IMR-90 (cell line): ENCODE data around the gene ADGRL3. TPM values are rescaled to one million over a fixed set of nuclear protein-coding genes. Genes with fewer than 3 reads are reported as not detected.

Source experiments
- ATAC-seq: fragments of 200-7000 bp; cut with Tn5 transposase; 2 replicates; pipeline ENCODE4 v1.9.1; 2020; ENCODE audit warnings: low read depth, mild to moderate bottlenecking, moderate library complexity
- BruUV-seq: library from RNA; stranded (reverse); fragments of 400-500 nt; replicated peaks from 2 replicates; lab custom pipeline; 2021; lab: Mats Ljungman, UMichigan
- CTCF ChIA-PET: fragments of 300-600 bp; formaldehyde crosslinking; extraction: SDS; loops from one replicate; lab custom pipeline; 2021; ENCODE audit warnings: antibody characterized with exemption; lab: Yijun Ruan, JAX
- POLR2A ChIA-PET: fragments of 300-600 bp; sonication (Branson Sonifier 250); formaldehyde crosslinking; loops from one replicate; lab custom pipeline; 2022; ENCODE audit warnings: antibody characterized with exemption; ENCODE audit not compliant: unreplicated experiment; lab: Charles Lee
- DNase-seq: peaks from one replicate; pipeline ENCODE4 v3.0.0; 2013
- H2AFZ ChIP-seq: replicated peaks from 2 replicates; pipeline ENCODE3; 2013; ENCODE audit warnings: low read length, mild to moderate bottlenecking; ENCODE audit not compliant: poor library complexity
- H2AK5ac ChIP-seq: 2 replicates; pipeline ENCODE4 v1.6.1; 2013; ENCODE audit warnings: low read depth, low read length, inconsistent platforms
- H2AK9ac ChIP-seq: replicated peaks from 2 replicates; pipeline ENCODE3; 2013; ENCODE audit warnings: mild to moderate bottlenecking, low read depth, low read length, moderate library complexity; ENCODE audit not compliant: poor library complexity
- H2BK120ac ChIP-seq: 2 replicates; pipeline ENCODE4 v1.6.1; 2013; ENCODE audit warnings: low read depth, low read length, inconsistent platforms
- H2BK15ac ChIP-seq: 3 replicates; pipeline ENCODE4 v1.6.1; 2013; ENCODE audit warnings: low read depth, low read length, inconsistent platforms
- H2BK20ac ChIP-seq: 2 replicates; pipeline ENCODE4 v1.6.1; 2013; ENCODE audit warnings: low read depth, mild to moderate bottlenecking, inconsistent platforms, low read length, moderate library complexity
- H2BK5ac ChIP-seq: 2 replicates; pipeline ENCODE4 v1.6.1; 2013; ENCODE audit warnings: mild to moderate bottlenecking, low read depth, low read length, inconsistent platforms; ENCODE audit not compliant: poor library complexity, severe bottlenecking
- H3K14ac ChIP-seq: replicated peaks from 2 replicates; pipeline ENCODE4 v1.6.1; 2013; ENCODE audit warnings: low read depth, low read length, inconsistent platforms
- H3K18ac ChIP-seq: 2 replicates; pipeline ENCODE4 v1.6.1; 2013; ENCODE audit warnings: low read depth, low read length, control low read depth
- H3K23ac ChIP-seq: 2 replicates; pipeline ENCODE4 v1.6.1; 2013; ENCODE audit warnings: low read depth, low read length, inconsistent platforms
- H3K27ac ChIP-seq: 2 replicates; pipeline ENCODE4 v1.5.1; 2013; ENCODE audit warnings: mild to moderate bottlenecking, control low read depth, low read length; ENCODE audit not compliant: insufficient read depth
- H3K27me3 ChIP-seq: 2 replicates; pipeline ENCODE4 v1.6.1; 2013; ENCODE audit warnings: low read length; ENCODE audit not compliant: control insufficient read depth, insufficient read depth
- H3K36me3 ChIP-seq: 2 replicates; pipeline ENCODE4 v1.6.1; 2013; ENCODE audit warnings: low read length, mixed read lengths; ENCODE audit not compliant: control insufficient read depth, insufficient read depth
- H3K4ac ChIP-seq: 2 replicates; pipeline ENCODE4 v1.6.1; 2013; ENCODE audit warnings: low read depth, low read length, inconsistent platforms
- H3K4me1 ChIP-seq: 2 replicates; pipeline ENCODE4 v1.6.1; 2013; ENCODE audit warnings: low read length, mixed read lengths; ENCODE audit not compliant: control insufficient read depth, insufficient read depth
- H3K4me2 ChIP-seq: 2 replicates; pipeline ENCODE4 v1.6.1; 2013; ENCODE audit warnings: low read depth, mild to moderate bottlenecking, control low read depth, low read length, moderate library complexity
- H3K4me3 ChIP-seq: 2 replicates; pipeline ENCODE4 v1.5.1; 2013; ENCODE audit warnings: low read depth, mild to moderate bottlenecking, control low read depth, low read length, moderate library complexity; ENCODE audit not compliant: insufficient read depth
- H3K56ac ChIP-seq: 2 replicates; pipeline ENCODE4 v1.6.1; 2013; ENCODE audit warnings: low read length, inconsistent platforms; ENCODE audit not compliant: insufficient read depth; ENCODE audit errors: extremely low read depth
- H3K79me1 ChIP-seq, 2 experiments: 2 replicates each; pipeline ENCODE4 v1.6.1; 2013; ENCODE audit warnings: low read length in 2 of 2, inconsistent platforms in 1 of 2, low read depth in 1 of 2
- H3K9ac ChIP-seq: 2 replicates; pipeline ENCODE4 v1.6.1; 2013; ENCODE audit warnings: low read depth, low read length, control low read depth
- H3K9me1 ChIP-seq: 2 replicates; pipeline ENCODE4 v1.6.1; 2013; ENCODE audit warnings: low read length, inconsistent platforms; ENCODE audit not compliant: insufficient read depth
- H3K9me3 ChIP-seq: 2 replicates; pipeline ENCODE4 v1.6.1; 2013; ENCODE audit warnings: low read length; ENCODE audit not compliant: control insufficient read depth, insufficient read depth
- H4K20me1 ChIP-seq: 2 replicates; pipeline ENCODE4 v1.6.1; 2013; ENCODE audit warnings: low read length, inconsistent platforms; ENCODE audit not compliant: insufficient read depth
- H4K5ac ChIP-seq: 2 replicates; pipeline ENCODE4 v1.6.1; 2013; ENCODE audit warnings: mild to moderate bottlenecking, low read depth, low read length, control low read depth
- H4K8ac ChIP-seq, 2 experiments: 2 replicates each; pipeline ENCODE4 v1.6.1; 2013; ENCODE audit warnings: low read depth in 2 of 2, low read length in 2 of 2, control low read depth in 1 of 2, inconsistent platforms in 1 of 2
- H4K91ac ChIP-seq: 2 replicates; pipeline ENCODE4 v1.6.1; 2013; ENCODE audit warnings: low read depth, low read length, inconsistent platforms; ENCODE audit not compliant: insufficient read depth
- BHLHE40 ChIP-seq: fragments of 150-350 bp; IDR thresholded peaks from 2 replicates; pipeline ENCODE4 v1.6.1; 2016; ENCODE audit warnings: mild to moderate bottlenecking, low read depth, low read length
- CEBPB ChIP-seq: IDR thresholded peaks from 2 replicates; pipeline ENCODE4 v1.6.1; 2012; ENCODE audit warnings: low read depth, low read length, improper control_type of control experiment
- CHD1 ChIP-seq: IDR thresholded peaks from 2 replicates; pipeline ENCODE4 v1.6.1; 2012; ENCODE audit warnings: low read depth, low read length, improper control_type of control experiment
- MAFK ChIP-seq: IDR thresholded peaks from 2 replicates; pipeline ENCODE4 v1.6.1; 2012; ENCODE audit warnings: low read depth, low read length, improper control_type of control experiment
- RAD21 ChIP-seq: IDR thresholded peaks from 2 replicates; pipeline ENCODE4 v1.6.1; 2012; ENCODE audit warnings: low read length, improper control_type of control experiment
- WGBS, 2 experiments: methylation state at CpG; one replicate each; pipeline versions ENCODE4 v1.1.5 to v1.1.7; 2013; ENCODE audit warnings: missing lambda C conversion rate in 2 of 2; ENCODE audit not compliant: insufficient read length in 1 of 2; ENCODE audit errors: extremely low coverage in 2 of 2; 5-methylcytosine and 5-hydroxymethylcytosine counted together
- dilution Hi-C: fragments of 300-500 bp; cut with HindIII; formaldehyde crosslinking; loops from one replicate; pipeline ENCODE4 v1.14.3; 2018; ENCODE audit warnings: low sequenced_read_pairs; ENCODE audit not compliant: unreplicated experiment
- in situ Hi-C: fragments of 300-500 bp; cut with MboI; formaldehyde crosslinking; loops from 3 replicates; pipeline ENCODE4 v1.14.3; 2019; ENCODE audit warnings: low sequenced_read_pairs, inconsistent platforms, mixed read lengths
- intact Hi-C: fragments of 100-400 bp; cut with micrococcal nuclease; formaldehyde crosslinking; loops from 2 replicates; pipeline ENCODE4 v1.10.0; 2022
- polyA plus RNA-seq, 3 experiments: library from polyadenylated mRNA; depleted of rRNA; stranded (reverse); fragments of >200 nt; gene quantifications; 2 replicates each; pipeline ENCODE4 v1.2.3, GENCODE V29; 2012; ENCODE audit warnings: low replicate concordance in 1 of 3
- total RNA-seq: library from RNA; depleted of rRNA; stranded (reverse); fragments of >200 nt; gene quantifications from 2 replicates; pipeline ENCODE4 v1.2.3, GENCODE V29; 2012
- TF ChIP-seq, protein P1 (sequence below): fragments of 150-350 bp; IDR thresholded peaks from 2 replicates; pipeline ENCODE4 v1.6.1; 2016; ENCODE audit warnings: low read depth, mild to moderate bottlenecking, low read length, moderate library complexity, borderline replicate concordance

ADGRL3 gene
- total and polyA plus RNA-seq, 2 of the 4 experiments (the other 2 are of a cell fraction), result 0.46 to 2.5 TPM

DNA sequence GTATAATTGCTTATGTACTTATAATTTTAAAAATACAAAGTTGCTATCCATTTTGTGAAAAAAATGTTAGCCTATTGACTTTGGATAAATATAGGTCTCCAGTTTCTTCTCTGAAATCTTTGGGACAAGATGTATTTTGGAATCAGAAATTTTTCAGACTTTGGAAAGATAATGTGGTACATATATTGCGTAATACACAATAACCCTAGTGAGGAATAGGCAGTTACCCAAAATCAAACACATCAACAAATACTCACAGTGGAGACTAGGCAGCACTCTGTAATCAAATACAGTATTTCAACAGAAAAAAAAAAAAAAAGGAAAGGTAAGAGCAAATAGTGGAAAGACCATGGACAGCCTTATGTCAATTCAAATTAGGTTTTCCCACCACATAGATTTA, 796.8 kb downstream of the ADGRL3 start:
- Histone ChIP-seq H3K27ac (no peak overlapping the region), H2AK9ac (no peak overlapping the region), H2AK5ac (no peak overlapping the region), H3K4ac (no peak overlapping the region), H4K8ac (no peak overlapping the region), H2BK20ac (no peak overlapping the region), H3K9me1 (no peaks in the 10 kb centered on the region), H4K20me1 (no peaks in the 10 kb centered on the region), H3K4me1 (no peaks in the 10 kb centered on the region), H2BK15ac (no peak overlapping the region), H3K4me3 (no peak overlapping the region), H3K56ac (no peak overlapping the region), H3K27me3 (no peaks in the 10 kb centered on the region), H3K36me3 (no peaks in the 10 kb centered on the region), H2BK5ac (no peak overlapping the region), H3K79me1 (no peaks in the 10 kb centered on the region), H4K91ac (no peak overlapping the region), H2BK120ac (no peak overlapping the region), H3K9me3 (no peaks in the 10 kb centered on the region), H3K18ac (no peak overlapping the region), H3K23ac (no peak overlapping the region), H4K5ac (no peak overlapping the region), H3K4me2 (no peak overlapping the region), H2AFZ (no peak overlapping the region), H3K9ac (no peak overlapping the region), H3K14ac (no peak overlapping the region)
- TF ChIP-seq CHD1, result no peak
- TF ChIP-seq RAD21, result no peak
- TF ChIP-seq MAFK, result no peak
- no peak for TF ChIP-seq BHLHE40
- TF ChIP-seq, protein P1, sequence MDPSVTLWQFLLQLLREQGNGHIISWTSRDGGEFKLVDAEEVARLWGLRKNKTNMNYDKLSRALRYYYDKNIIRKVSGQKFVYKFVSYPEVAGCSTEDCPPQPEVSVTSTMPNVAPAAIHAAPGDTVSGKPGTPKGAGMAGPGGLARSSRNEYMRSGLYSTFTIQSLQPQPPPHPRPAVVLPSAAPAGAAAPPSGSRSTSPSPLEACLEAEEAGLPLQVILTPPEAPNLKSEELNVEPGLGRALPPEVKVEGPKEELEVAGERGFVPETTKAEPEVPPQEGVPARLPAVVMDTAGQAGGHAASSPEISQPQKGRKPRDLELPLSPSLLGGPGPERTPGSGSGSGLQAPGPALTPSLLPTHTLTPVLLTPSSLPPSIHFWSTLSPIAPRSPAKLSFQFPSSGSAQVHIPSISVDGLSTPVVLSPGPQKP, result no peak
- peak; percentile 92 for TF ChIP-seq CEBPB
- in situ Hi-C loops (no loop called here), dilution Hi-C loops (no loop called here), intact Hi-C loops (no loop called here)
- DNase-seq (no peak), ATAC-seq (no peak)
- no TSS peak for BruUV-seq
- no CpG with 5 or more reads among the region's 1 CpG for WGBS, 2 experiments
- ChIA-PET POLR2A (no interaction called here), CTCF (no interaction called here)
